A673 (cell line): ENCODE results near the gene OTOGL. TPM values are rescaled to one million over a fixed set of nuclear protein-coding genes. Genes with fewer than 3 reads are reported as not detected.

Experiments
- BruUV-seq: library from RNA; stranded (reverse); fragments of 400-500 nt; replicated peaks from 2 replicates; lab custom pipeline; 2021; lab: Mats Ljungman, UMichigan
- CTCF ChIA-PET: fragments of 300-600 bp; sonication (Branson Sonifier 250); formaldehyde crosslinking; loops from one replicate; lab custom pipeline; 2022; ENCODE audit warnings: antibody characterized with exemption; lab: Charles Lee
- POLR2A ChIA-PET: fragments of 300-600 bp; sonication (Branson Sonifier 250); formaldehyde crosslinking; loops from one replicate; lab custom pipeline; 2022; ENCODE audit warnings: antibody characterized with exemption; ENCODE audit not compliant: low non-redundant PET; lab: Charles Lee
- DNase-seq: peaks from one replicate; pipeline ENCODE4 v3.0.0-alpha.2; 2015; ENCODE audit warnings: low spot score
- H3K27ac ChIP-seq: fragments of 200-600 bp; sonication (generic); 2 replicates; pipeline ENCODE4 v1.5.1; 2016; ENCODE audit warnings: mixed run types, low read depth, mild to moderate bottlenecking, mixed read lengths, antibody characterized with exemption, low read length; ENCODE audit not compliant: poor library complexity, severe bottlenecking
- H3K27me3 ChIP-seq: fragments of 200-600 bp; sonication (generic); replicated peaks from 2 replicates; pipeline ENCODE4 v1.6.1; 2017; ENCODE audit warnings: mixed run types, low read depth, mild to moderate bottlenecking, mixed read lengths, antibody characterized with exemption, low read length; ENCODE audit not compliant: insufficient read depth, poor library complexity
- H3K36me3 ChIP-seq: fragments of 200-600 bp; sonication (generic); 2 replicates; pipeline ENCODE4 v1.6.1; 2016; ENCODE audit warnings: mixed run types, mild to moderate bottlenecking, mixed read lengths, antibody characterized with exemption, low read length; ENCODE audit not compliant: insufficient read depth, poor library complexity, severe bottlenecking
- H3K4me1 ChIP-seq: fragments of 200-600 bp; sonication (generic); 2 replicates; pipeline ENCODE4 v1.6.1; 2017; ENCODE audit warnings: mixed run types, mild to moderate bottlenecking, mixed read lengths, antibody characterized with exemption, low read length; ENCODE audit not compliant: insufficient read depth, poor library complexity, severe bottlenecking
- H3K4me3 ChIP-seq: fragments of 200-600 bp; sonication (generic); 2 replicates; pipeline ENCODE4 v1.5.1; 2016; ENCODE audit warnings: low read depth, mixed run types, mild to moderate bottlenecking, mixed read lengths, low read length; ENCODE audit not compliant: poor library complexity, severe bottlenecking
- H3K9me3 ChIP-seq: fragments of 200-600 bp; sonication (generic); 2 replicates; pipeline ENCODE4 v1.6.1; 2016; ENCODE audit warnings: mixed run types, low read depth, mild to moderate bottlenecking, mixed read lengths, antibody characterized with exemption, low read length; ENCODE audit not compliant: poor library complexity, severe bottlenecking
- EZH2 ChIP-seq: fragments of 200-600 bp; sonication (generic); IDR thresholded peaks from 2 replicates; pipeline ENCODE4 v1.6.1; 2017; ENCODE audit warnings: borderline replicate concordance, low read depth, mild to moderate bottlenecking, mixed read lengths, antibody characterized with exemption, low read length; ENCODE audit not compliant: poor library complexity, severe bottlenecking
- intact Hi-C: fragments of 100-400 bp; cut with micrococcal nuclease; formaldehyde crosslinking; loops from one replicate; pipeline ENCODE4 v1.10.0; 2022; ENCODE audit not compliant: unreplicated experiment
- total RNA-seq: library from RNA; stranded (reverse); gene quantifications from 2 replicates; pipeline ENCODE4 v1.2.3, GENCODE V29; 2021
- TF ChIP-seq, protein P1 (sequence below): fragments of 300-800, 200-600 bp; sonication (generic); conservative IDR thresholded peaks from 2 replicates; pipeline ENCODE4 v1.5.1; 2017; ENCODE audit warnings: low read depth, mild to moderate bottlenecking, antibody characterized with exemption, low read length, moderate library complexity, mixed read lengths

The OTOGL gene
- total RNA-seq, 1 experiment from 2014 or later, result 0.73 TPM

DNA sequence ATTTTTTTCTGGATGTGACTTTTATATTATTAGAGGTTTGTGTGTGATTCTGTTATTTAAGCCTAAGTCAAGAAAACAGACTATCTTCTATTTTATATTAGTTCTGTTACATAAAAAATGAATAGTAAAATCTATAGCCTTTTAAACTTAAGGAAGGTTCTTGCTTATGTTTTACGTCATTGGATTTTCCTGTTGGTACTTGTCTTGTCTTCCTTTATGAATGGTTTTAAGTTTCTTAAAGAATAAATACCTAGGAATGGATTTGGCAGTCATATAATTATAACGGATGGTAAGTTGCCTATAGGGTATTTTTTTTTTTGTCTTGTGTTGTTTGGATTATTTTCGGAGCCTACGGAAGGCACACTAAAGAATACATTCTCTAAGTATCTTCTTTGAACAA is 182.9 kb downstream of the OTOGL start:
- no peak overlapping the region for H3K27ac ChIP-seq
- peaks cover 10% of the 10 kb centered on the region for H3K9me3 ChIP-seq
- no TSS peak for BruUV-seq
- no peak for TF ChIP-seq EZH2
- TF ChIP-seq, protein P1, sequence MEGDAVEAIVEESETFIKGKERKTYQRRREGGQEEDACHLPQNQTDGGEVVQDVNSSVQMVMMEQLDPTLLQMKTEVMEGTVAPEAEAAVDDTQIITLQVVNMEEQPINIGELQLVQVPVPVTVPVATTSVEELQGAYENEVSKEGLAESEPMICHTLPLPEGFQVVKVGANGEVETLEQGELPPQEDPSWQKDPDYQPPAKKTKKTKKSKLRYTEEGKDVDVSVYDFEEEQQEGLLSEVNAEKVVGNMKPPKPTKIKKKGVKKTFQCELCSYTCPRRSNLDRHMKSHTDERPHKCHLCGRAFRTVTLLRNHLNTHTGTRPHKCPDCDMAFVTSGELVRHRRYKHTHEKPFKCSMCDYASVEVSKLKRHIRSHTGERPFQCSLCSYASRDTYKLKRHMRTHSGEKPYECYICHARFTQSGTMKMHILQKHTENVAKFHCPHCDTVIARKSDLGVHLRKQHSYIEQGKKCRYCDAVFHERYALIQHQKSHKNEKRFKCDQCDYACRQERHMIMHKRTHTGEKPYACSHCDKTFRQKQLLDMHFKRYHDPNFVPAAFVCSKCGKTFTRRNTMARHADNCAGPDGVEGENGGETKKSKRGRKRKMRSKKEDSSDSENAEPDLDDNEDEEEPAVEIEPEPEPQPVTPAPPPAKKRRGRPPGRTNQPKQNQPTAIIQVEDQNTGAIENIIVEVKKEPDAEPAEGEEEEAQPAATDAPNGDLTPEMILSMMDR, result no peak
- no peaks in the 10 kb centered on the region for H3K36me3 ChIP-seq
- DNase-seq, result no peak
- intact Hi-C loops, result no loop called here
- H3K4me3 ChIP-seq, result no peak overlapping the region
- no peaks in the 10 kb centered on the region for H3K27me3 ChIP-seq
- ChIA-PET CTCF (no interaction called here), POLR2A (no interaction called here)
- H3K4me1 ChIP-seq, result no peaks in the 10 kb centered on the region

DNA sequence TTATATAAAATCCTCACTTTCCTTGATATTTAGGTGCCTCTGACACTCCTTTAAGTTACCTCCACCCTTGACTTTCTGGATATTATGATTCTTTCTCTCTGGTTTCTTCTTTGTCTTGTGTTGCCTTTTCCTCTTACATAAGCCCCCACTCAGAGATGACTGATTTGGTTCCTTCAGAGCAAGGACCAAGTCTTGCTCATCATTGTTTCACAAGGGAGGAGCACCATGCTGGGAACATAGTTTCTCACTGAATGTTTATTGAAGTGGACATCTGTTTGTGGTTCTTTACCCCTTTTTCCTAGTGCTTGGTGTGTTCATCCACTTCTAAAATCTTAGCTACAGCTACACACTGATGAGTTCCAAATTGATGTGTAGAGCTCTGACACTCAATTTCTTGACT is 183.4 kb downstream of the OTOGL start:
- Histone ChIP-seq H3K4me3 (no peak overlapping the region), H3K27ac (no peak overlapping the region), H3K27me3 (no peaks in the 10 kb centered on the region), H3K9me3 (peaks cover 10% of the 10 kb centered on the region), H3K36me3 (no peaks in the 10 kb centered on the region), H3K4me1 (no peaks in the 10 kb centered on the region)
- ChIA-PET POLR2A (no interaction called here), CTCF (no interaction called here)
- BruUV-seq, result no TSS peak
- intact Hi-C loops, result no loop called here
- TF ChIP-seq EZH2, result no peak
- TF ChIP-seq, protein P1, result no peak
- no peak for DNase-seq

DNA sequence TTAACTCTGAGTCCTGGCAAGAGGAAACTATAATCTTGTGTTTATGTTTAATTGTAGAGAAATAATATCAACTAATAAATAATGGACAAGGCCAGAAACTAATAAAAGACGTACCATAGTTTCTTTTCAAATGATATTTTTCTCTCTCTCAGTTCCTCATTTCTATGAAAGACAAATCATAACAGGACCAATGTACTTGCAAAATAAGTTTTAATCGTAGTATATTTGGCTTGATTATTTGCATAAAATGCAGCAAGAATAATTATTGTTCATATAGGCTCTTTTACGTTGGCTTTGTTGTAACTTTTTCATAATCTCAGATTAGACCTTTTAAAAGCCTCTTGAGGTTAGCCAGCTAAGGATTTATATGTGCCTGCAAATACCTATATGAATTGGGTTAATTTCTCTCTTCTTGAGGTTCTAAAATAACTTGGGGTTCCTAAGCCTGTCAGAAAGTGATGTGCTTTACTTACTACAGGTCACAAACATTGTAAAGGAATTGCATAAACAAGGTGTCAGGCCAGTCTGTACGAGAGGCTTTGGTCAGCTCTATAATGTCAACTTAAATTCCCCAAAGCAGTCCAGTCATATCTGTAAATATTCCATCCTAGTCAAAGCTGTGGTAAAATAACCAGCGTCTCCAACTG is 191.9 kb downstream of the OTOGL start:
- Histone ChIP-seq H3K9me3 (no peaks in the 10 kb centered on the region), H3K4me3 (no peak overlapping the region), H3K27me3 (no peaks in the 10 kb centered on the region), H3K27ac (no peak overlapping the region), H3K4me1 (no peaks in the 10 kb centered on the region), H3K36me3 (no peaks in the 10 kb centered on the region)
- ChIA-PET POLR2A (no interaction called here), CTCF (no interaction called here)
- intact Hi-C loops, result no loop called here
- no TSS peak for BruUV-seq
- DNase-seq, result no peak
- TF ChIP-seq, protein P1, result no peak
- TF ChIP-seq EZH2, result no peak
